GM19452 (cell line): ENCODE measurements around the gene CCR6.
A peak's percentile ranks its signal among the peaks of the same experiment; 100 is the strongest.
"Not testable (repeated sequence)": the region's sequence is repeated elsewhere in the genome, so short reads cannot be mapped to it uniquely, and the experiment has no call there.

Experiments used
- ATAC-seq: cut with Tn5 transposase; IDR thresholded peaks from one replicate; pipeline ENCODE4 v1.9.1; 2021; ENCODE audit not compliant: unreplicated experiment

CCR6 gene

DNA sequence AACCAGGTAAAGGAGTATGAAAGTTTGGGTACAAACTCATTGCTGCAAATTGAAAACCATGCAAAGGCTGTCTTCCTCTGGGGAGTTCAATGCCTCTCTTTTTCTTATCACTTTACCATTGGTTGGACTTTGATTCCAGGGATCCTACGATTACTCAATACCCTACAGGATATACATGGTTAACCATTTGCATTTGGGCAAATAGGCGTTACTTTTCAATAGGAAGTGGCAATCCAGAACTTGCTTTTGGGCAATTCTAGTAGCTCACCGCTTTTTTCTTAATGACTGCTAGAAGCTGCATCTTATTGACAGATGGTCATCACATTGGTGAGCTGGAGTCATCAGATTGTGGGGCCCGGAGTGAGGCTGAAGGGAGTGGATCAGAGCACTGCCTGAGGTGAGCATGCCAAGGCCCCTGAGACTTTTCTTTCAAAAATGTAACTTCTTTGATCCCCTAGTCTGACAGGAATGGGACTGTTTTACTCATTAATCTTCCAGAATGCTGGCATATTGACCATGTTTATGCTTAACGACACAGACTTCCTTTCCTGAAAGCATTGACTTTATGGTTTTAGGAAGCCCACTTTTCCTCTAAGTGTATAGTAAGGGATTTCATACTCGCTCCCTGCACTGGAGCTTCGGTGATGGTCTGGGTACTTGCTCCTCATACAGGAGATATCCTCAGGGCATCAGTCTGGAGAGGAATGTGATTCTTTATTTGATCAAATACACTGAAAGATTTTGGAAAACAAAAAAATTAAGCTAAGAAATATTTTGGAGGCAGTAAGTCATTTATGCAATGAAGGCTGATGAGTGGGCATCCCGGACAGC, at the start of gene CCR6:
Gene CCR6 (plus strand): TSS at position 270 of the 831 bp plus-strand sequence. CDS start 13,039 bp downstream, outside the sequence.
- peak; percentile 26 for ATAC-seq

DNA sequence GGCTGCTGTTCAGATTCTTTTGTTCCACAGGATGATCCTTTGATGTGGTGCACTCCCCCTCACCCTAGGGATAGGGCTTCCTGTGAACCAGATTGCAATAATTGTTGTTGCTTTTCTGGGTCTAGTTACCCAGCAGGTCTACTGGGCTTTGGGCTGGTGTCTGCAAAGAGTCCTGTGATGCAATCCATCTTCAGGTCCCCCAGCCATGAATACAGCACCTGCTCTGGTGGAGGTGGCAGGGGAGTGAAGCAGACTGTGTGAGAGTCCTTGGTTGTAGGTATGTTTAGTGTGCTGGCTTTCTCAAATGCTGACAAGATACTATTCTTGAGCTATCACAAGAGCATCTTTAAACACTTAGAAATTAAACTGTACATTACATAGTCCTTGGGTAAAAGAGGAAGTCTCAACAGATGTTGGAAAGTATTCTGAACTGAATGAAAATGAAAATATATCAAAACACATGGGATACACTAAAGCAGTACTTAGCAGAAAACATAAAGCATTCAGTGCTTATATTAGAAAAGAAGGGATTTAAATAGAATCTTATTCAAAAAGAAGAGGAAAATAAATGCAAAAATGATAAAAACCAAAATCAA, 49.1 kb upstream of the CCR6 start:
- ATAC-seq: no peak

- ATAC-seq: no peak
Measured at GRCh38 chr6:167077241-167077932, 45.5 kb upstream of the CCR6 start.

DNA sequence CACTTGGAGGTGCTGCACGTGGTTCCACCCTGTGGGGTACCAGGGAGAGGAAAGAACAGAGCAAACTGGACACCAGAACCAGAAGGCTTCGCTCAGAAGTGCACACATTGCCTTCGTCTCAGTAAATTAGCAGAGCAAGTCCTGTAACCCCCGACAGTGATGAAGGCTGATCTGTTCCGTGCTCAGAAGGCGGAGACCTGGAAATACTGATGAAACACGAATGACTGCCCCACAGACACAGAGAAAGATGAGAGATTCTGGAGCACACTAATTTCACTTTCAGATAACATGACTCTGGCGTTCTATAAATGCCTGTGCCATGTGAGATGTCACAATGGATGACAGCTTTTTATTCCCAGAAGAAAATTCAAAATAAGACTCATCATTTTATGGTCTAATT, 44.2 kb upstream of the CCR6 start:
- ATAC-seq: no peak

DNA sequence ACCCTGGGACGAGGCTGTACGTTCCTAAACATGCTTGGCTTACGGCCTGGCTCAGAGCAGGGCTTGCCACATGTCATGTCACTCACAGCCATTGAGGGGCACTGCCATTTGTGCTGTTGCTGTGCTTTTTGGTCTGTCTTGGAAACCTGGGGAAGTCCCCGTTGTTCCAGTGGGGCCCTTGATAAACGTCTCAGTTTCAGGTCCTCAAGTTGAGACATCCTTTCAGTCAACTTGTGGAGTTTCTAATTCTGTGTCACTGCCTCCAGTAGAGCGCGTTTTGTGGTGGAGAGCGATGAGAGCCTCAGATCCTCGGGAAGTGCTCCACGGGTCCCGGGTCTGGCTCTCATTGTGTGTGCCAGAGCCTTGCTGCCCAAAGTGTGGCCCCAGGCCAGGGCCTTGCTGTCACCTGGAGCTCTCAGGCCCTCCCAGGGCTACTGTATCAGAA, 43.0 kb upstream of the CCR6 start:
- ATAC-seq: peak; percentile 100

- no peak for ATAC-seq
Measured at GRCh38 chr6:167087857-167088354, 35.0 kb upstream of the CCR6 start.

- ATAC-seq: not testable (repeated sequence)
Measured at GRCh38 chr6:167088741-167089140, 34.2 kb upstream of the CCR6 start.

DNA sequence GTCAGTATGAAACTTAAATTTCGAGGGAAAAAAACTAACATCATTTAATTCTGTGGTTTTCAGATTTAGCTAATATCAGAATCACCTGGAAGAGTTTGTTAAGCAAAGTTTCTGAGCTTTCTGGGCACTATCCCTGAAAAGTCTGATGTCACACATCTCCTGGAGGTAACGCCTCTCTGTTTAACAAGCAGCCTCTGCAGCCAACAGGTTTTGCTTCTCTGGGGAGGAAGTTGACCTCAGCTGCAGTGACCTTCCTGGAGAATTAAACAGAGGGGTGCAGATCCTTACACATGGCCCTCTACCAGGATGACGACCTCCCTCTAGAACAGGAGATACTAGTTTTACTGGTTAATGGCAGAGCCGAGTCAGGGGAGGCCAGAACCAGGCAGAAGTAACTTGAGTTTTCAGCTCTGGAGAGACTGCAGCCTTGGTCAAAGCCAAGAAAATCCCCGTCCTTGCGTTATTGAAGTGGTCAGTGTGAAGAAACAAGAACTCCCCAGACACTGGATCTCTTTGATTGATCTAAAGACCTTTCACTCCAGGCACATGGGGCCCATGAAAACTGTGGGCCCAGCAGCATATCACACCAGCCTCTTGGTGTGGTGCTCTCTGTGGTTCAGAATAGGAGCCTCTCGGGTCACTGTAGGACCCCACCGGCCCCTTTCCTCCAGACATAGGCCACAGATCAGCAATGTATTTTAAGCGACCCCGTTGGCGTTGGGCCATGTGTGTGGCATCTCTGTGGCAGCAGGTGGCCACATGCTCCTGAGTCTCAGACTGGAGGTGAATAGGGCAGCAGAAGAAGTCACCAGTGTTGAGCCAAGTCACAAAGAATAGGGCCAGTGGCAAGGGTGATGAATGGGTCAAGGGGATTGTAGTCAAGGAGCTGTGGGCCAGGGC, 33.4 kb upstream of the CCR6 start:
- no peak for ATAC-seq

DNA sequence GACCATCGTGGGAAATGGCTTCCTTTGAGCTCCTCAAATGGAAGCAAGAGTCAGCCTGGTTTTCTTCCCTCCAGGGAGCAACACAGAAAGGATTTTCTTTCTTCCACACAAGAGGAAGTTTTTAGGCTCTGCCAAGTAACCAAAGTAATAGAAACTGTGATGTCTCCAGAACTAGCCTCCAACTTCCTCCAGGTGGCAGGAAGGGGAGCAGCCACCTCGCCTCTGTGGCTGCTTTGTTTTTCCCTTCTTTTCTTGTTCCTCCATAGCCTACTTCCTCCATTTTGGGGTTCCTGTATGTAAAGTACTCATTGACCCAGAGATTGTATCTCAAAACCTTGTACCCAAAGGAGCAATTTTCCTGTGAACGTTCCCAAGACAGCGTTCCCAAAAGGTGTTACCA, 32.7 kb upstream of the CCR6 start:
- ATAC-seq: no peak

- no peak for ATAC-seq
Measured at GRCh38 chr6:167091026-167091804, 31.7 kb upstream of the CCR6 start.

- ATAC-seq: no peak
Measured at GRCh38 chr6:167091805-167092107, 31.1 kb upstream of the CCR6 start.

GRCh38 chr6:167092672-167093339, 30.1 kb upstream of the CCR6 start:
- no peak for ATAC-seq

DNA sequence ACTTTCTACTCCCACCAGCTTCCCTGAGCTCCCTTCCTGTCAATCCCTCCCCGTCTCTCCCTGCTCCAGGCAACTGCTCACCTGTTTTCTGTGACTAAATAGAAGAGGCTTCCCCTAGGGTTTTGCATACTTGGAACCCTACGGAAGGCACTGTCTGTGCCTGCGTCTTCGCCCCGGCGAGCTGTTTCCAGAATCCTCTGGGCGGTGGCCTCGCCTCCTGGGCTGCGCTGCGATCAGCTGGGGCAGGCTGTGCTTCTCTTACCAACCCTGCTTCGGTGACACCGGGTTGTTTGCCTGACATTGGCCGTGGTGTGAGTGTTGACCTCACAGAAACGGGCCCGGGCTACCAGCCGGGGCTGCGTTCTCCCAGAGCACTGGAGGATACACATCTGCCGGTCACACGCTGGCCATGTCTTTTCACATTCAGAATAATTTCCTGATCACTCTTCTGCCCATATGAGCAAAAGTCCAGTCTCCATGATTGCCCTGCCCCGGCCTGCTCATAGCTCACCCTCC, 29.4 kb upstream of the CCR6 start:
- ATAC-seq: no peak

DNA sequence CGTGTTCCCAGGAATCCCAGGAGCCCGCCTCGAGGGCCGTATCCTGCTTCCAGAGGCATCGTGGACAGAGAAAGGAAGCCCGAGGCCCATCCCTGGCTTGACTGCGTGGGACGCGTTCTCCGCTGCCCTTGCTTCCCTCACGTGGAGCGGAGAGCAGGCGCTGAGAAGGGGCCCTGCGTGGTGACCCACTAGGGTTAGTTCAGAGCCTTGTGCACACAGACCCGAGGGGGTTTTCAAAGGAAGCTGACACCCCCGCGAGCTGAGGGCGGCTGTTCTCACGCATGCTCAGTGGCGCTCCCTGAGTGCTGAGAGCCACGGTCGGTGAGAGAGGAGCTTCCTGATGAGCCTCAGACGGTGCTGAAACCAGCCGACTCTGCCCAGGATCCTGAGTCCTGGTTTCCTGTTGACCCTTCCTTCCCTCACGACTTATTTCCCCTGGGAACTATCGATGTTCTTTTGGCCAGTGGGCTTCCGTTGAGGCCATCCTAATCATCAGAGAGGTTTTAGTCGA, 28.9 kb upstream of the CCR6 start:
- ATAC-seq: peak; percentile 44

GRCh38 chr6:167094436-167094819, 28.5 kb upstream of the CCR6 start:
- peak; percentile 24 for ATAC-seq

- ATAC-seq: peak; percentile 51
Measured at GRCh38 chr6:167094820-167095637, 27.9 kb upstream of the CCR6 start.

DNA sequence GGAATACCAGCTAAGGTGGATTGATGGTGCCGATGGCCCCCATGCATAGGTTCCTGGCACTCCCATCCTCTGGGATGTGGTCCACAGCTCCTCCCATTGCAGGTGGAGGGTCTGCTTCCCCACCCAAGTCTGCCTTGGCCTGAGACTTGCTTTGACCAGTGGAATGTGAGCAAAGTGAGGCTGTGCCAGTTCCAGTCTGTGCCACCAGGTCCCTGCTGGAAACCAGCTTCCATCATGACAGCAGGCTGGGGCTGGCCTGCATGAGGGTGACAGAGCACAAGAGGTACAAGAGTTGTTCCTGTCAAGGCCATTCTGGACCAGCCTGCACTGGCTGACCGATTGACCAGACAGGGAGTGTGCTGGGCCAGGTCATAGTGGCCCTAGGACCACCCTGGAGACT, 27.0 kb upstream of the CCR6 start:
- no peak for ATAC-seq

DNA sequence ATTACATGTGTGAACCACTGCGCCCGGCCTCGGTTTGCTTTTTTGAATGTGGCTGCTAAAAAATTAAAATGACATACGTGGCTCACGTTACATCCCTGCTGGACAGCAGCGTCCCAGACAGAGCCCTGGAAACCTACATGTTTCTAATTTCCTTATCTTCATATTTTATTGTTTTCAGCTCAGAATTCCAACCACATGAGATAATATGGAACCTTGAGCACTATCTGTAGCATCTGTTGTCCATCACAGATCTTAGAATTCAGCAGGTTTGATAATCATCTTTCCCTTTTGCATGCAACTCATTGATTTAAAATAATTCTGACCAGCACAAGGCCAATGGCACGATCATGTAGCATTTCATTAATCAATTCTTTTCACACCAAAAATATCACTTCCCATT, 25.9 kb upstream of the CCR6 start:
- no peak for ATAC-seq
